Measurements from ENCODE around the gene POLL. TPM values are rescaled to one million over a fixed set of nuclear protein-coding genes. Genes with fewer than 3 reads are reported as not detected.

Gene POLL
- total RNA-seq, 1 donor: 8.2 TPM

GRCh38 chr10:101616415-101617101, 28.5 kb upstream of the POLL start:
- DNase-seq (ENCODE audit: low read depth): no peak
- no peak overlapping the region for H3K4me3 ChIP-seq (ENCODE audit: low read depth, low read length)
- TF ChIP-seq CTCF (IDR thresholded peaks at IDR 0.05; ENCODE audit: insufficient read depth, low read depth, low read length): no peak

GRCh38 chr10:101615525-101616116, 27.6 kb upstream of the POLL start:
- no peak for DNase-seq (ENCODE audit: low read depth)
- no peak overlapping the region for H3K4me3 ChIP-seq (ENCODE audit: low read depth, low read length)
- no peak for TF ChIP-seq CTCF (IDR thresholded peaks at IDR 0.05; ENCODE audit: insufficient read depth, low read depth, low read length)

- DNase-seq (ENCODE audit: low read depth): no peak
- no peak for TF ChIP-seq CTCF (IDR thresholded peaks at IDR 0.05; ENCODE audit: insufficient read depth, low read depth, low read length)
These were observed 26.8 kb upstream of the POLL start for GRCh38 chr10:101614663-101615524.

GRCh38 chr10:101613646-101614045, 25.6 kb upstream of the POLL start:
- H3K4me3 ChIP-seq (ENCODE audit: low read depth, low read length): no peak overlapping the region
- DNase-seq (ENCODE audit: low read depth): no peak
- TF ChIP-seq CTCF (IDR thresholded peaks at IDR 0.05; ENCODE audit: insufficient read depth, low read depth, low read length): no peak

More at GRCh38 chr10:101614663-101615524, 26.8 kb upstream of the POLL start:
- no peak overlapping the region for H3K4me3 ChIP-seq (ENCODE audit: low read depth, low read length)

- TF ChIP-seq CTCF (IDR thresholded peaks at IDR 0.05; ENCODE audit: insufficient read depth, low read depth, low read length): no peak
- H3K4me3 ChIP-seq (ENCODE audit: low read depth, low read length): no peak overlapping the region
- no peak for DNase-seq (ENCODE audit: low read depth)
These were observed 24.8 kb upstream of the POLL start for GRCh38 chr10:101612872-101613271.

- DNase-seq (ENCODE audit: low read depth): no peak
- no peak for TF ChIP-seq CTCF (IDR thresholded peaks at IDR 0.05; ENCODE audit: insufficient read depth, low read depth, low read length)
- no peak overlapping the region for H3K4me3 ChIP-seq (ENCODE audit: low read depth, low read length)
These were observed 24.0 kb upstream of the POLL start for GRCh38 chr10:101612086-101612485.
